ENCODE results near the gene FOSB. TPM values are rescaled to one million over a fixed set of nuclear protein-coding genes. Genes with fewer than 3 reads are reported as not detected.
A peak's percentile ranks its signal among the peaks of the same experiment; 100 is the strongest.

Gene FOSB
- total RNA-seq, 1 donor from 2014 or later: 0.26 TPM

DNA sequence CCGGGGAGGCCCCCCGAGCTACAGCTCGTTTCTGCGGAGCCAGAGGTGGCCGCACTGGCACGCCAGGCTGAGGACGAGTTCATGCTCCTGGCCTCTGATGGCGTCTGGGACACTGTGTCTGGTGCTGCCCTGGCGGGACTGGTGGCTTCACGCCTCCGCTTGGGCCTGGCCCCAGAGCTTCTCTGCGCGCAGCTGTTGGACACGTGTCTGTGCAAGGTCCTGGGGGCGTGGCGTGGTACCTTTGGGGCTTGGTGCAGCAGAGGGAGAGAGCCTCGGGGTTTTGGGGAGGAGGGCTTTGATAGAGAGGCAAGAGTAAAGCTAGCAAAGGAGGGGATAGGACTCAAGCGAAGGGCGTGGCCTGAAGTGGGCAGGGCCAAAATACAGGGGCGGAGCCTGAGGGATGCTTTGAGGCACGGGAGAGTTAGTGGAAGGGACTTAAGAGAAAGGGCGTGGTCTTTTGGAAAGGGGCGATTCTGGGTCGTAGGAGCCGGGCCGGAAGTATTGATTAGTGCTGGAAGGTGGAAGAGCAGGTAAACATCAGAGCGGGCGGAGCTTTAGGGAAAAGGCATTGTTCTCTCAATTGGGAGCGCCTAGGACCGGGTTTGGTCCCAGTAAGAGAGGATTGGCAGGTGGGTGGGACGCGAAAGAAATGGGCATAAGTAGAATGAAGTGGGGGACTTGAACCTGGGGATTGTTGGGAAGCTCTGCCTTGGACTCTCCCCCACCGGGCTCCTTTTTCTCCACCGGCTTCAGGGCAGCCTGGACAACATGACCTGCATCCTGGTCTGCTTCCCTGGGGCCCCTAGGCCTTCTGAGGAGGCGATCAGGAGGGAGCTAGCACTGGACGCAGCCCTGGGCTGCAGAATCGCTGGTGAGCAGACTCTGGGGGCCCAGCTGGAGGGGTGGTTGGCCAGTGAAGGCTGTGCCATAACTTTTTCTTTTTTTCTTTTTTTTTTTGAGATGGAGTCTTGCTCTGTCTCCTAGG is 31.7 kb downstream of the FOSB start:
- no peaks in the 10 kb centered on the region for H3K9me3 Mint-ChIP-seq
- peaks cover 76% of the 10 kb centered on the region for H3K27me3 Mint-ChIP-seq (ENCODE audit: low read depth)
- TF ChIP-seq, protein P1, sequence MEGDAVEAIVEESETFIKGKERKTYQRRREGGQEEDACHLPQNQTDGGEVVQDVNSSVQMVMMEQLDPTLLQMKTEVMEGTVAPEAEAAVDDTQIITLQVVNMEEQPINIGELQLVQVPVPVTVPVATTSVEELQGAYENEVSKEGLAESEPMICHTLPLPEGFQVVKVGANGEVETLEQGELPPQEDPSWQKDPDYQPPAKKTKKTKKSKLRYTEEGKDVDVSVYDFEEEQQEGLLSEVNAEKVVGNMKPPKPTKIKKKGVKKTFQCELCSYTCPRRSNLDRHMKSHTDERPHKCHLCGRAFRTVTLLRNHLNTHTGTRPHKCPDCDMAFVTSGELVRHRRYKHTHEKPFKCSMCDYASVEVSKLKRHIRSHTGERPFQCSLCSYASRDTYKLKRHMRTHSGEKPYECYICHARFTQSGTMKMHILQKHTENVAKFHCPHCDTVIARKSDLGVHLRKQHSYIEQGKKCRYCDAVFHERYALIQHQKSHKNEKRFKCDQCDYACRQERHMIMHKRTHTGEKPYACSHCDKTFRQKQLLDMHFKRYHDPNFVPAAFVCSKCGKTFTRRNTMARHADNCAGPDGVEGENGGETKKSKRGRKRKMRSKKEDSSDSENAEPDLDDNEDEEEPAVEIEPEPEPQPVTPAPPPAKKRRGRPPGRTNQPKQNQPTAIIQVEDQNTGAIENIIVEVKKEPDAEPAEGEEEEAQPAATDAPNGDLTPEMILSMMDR (conservative IDR thresholded peaks at IDR 0.05): no peak
- no peak overlapping the region for H3K27ac Mint-ChIP-seq (ENCODE audit: unreplicated experiment)
- DNase-seq (ENCODE audit: low read depth, low spot score): peak; percentile 23
- peak overlapping the region; percentile 50 for H3K4me3 Mint-ChIP-seq
- peaks cover 31% of the 10 kb centered on the region for H3K4me1 Mint-ChIP-seq
- no peaks in the 10 kb centered on the region for H3K36me3 Mint-ChIP-seq (ENCODE audit: low read depth)

GRCh38 chr19:45500918-45501729 is 33.3 kb downstream of the FOSB start:
- Mint-ChIP-seq H3K4me1 (peaks cover 23% of the 10 kb centered on the region), H3K27ac (ENCODE audit: unreplicated experiment) (no peak overlapping the region), H3K4me3 (peak overlapping the region; percentile 50), H3K27me3 (ENCODE audit: low read depth) (peaks cover 65% of the 10 kb centered on the region), H3K9me3 (no peaks in the 10 kb centered on the region), H3K36me3 (ENCODE audit: low read depth) (no peaks in the 10 kb centered on the region)
- TF ChIP-seq, protein P1 (conservative IDR thresholded peaks at IDR 0.05): no peak
- DNase-seq (ENCODE audit: low read depth, low spot score): no peak

DNA sequence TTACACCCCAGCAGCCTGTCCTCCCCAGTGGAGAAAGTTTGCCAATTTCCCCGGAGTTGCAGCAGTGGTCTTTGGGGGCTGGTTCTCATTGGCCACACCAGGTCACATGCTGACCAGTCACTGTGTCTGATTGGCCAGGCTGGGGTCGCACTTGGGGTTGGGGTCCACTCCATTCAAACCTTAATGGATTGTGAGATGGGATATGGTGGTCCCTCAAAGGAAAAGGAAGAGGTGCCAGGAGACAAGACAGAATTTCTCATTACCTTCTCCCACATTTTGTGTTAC is 33.9 kb downstream of the FOSB start:
- no peaks in the 10 kb centered on the region for H3K36me3 Mint-ChIP-seq (ENCODE audit: low read depth)
- DNase-seq (ENCODE audit: low read depth, low spot score): no peak
- peaks cover 65% of the 10 kb centered on the region for H3K27me3 Mint-ChIP-seq (ENCODE audit: low read depth)
- H3K9me3 Mint-ChIP-seq: no peaks in the 10 kb centered on the region
- TF ChIP-seq, protein P1 (conservative IDR thresholded peaks at IDR 0.05): no peak
- H3K4me3 Mint-ChIP-seq: peak overlapping the region; percentile 61
- H3K27ac Mint-ChIP-seq (ENCODE audit: unreplicated experiment): no peak overlapping the region
- H3K4me1 Mint-ChIP-seq: peaks cover 23% of the 10 kb centered on the region

DNA sequence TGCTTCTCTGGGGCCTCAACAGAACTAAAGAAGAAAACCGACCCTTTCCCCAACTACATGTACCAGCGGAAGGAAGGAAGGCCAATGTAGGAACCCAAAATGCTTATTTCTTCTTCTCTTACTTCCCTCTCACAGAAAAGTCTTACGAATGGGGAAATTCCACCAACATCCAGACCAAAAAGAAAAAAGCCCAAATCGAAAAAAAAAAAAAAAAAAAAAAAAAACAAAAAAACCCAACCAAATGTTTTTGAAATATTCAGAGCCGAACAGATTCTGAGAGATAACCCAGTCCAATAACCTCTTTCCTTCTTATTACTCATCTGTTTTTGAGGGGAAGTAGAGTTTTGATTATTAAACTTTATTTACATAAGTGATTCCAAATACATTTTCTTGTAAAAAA is 34.3 kb downstream of the FOSB start:
- DNase-seq (ENCODE audit: low read depth, low spot score): no peak
- Mint-ChIP-seq H3K27me3 (ENCODE audit: low read depth) (peaks cover 62% of the 10 kb centered on the region), H3K4me3 (peak overlapping the region; percentile 61), H3K9me3 (no peaks in the 10 kb centered on the region), H3K4me1 (peaks cover 20% of the 10 kb centered on the region), H3K27ac (ENCODE audit: unreplicated experiment) (no peak overlapping the region), H3K36me3 (ENCODE audit: low read depth) (no peaks in the 10 kb centered on the region)
- TF ChIP-seq, protein P1 (conservative IDR thresholded peaks at IDR 0.05): no peak

- H3K4me3 Mint-ChIP-seq: peak overlapping the region; percentile 21
- TF ChIP-seq, protein P1 (conservative IDR thresholded peaks at IDR 0.05): no peak
- no peaks in the 10 kb centered on the region for H3K36me3 Mint-ChIP-seq (ENCODE audit: low read depth)
- H3K4me1 Mint-ChIP-seq: peaks cover 13% of the 10 kb centered on the region
- H3K27me3 Mint-ChIP-seq (ENCODE audit: low read depth): peaks cover 47% of the 10 kb centered on the region
- no peak overlapping the region for H3K27ac Mint-ChIP-seq (ENCODE audit: unreplicated experiment)
- no peaks in the 10 kb centered on the region for H3K9me3 Mint-ChIP-seq
- DNase-seq (ENCODE audit: low read depth, low spot score): no peak
Measured at GRCh38 chr19:45503909-45504308, 36.1 kb downstream of the FOSB start.

All from neural crest cell (in vitro differentiated cells).